Adipose tissue (tissue), 3 donors: ENCODE measurements around the gene TEC. TPM values are rescaled to one million over a fixed set of nuclear protein-coding genes. Genes with fewer than 3 reads are reported as not detected.

Experiments used
- H3K27ac ChIP-seq: one replicate; pipeline ENCODE4 v1.5.1; 2013; ENCODE audit warnings: low read depth, low read length
- WGBS, 3 donors: extraction: QIAGEN DNeasy Blood & Tissue Kit; methylation state at CpG; one replicate each; pipeline ENCODE4 v1.1.7; 2013; 5-methylcytosine and 5-hydroxymethylcytosine counted together
- polyA plus RNA-seq, 3 donors: library from polyadenylated mRNA; stranded (reverse); fragments of 200-250 nt; gene quantifications; one replicate each; pipeline ENCODE4 v1.2.3, GENCODE V29; 2013
- donor health status: healthy with polysubstance abuse.
- donor health status: Bipolar disorder and iron deficiency.
- donor health status: healthy.

The TEC gene
- polyA plus RNA-seq, 3 donors, result 0.62 to 1.5 (median 0.83) TPM

DNA sequence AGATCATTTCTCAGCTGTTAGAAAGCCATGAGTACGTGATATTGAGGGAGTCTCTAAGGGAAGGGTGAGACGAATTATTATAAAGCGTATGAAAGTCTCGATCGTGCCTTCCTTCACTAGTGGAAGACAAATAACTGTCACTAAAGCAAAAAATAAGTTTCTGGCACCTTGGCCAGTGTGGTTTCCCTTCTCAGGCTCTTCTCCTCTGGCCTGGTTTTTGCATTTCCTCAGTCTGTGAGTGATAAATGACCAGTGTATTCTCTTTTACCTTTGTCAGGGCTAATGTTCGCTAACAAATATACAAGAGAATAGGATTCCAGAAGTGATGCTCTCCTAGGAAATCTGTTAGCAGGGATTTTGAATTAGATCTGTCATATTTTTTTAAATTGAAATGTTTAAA, 155.2 kb downstream of the TEC start:
- 70 to 72% (median 70%) methylated on average over 6 of the region's 6 CpGs for WGBS, 3 donors

DNA sequence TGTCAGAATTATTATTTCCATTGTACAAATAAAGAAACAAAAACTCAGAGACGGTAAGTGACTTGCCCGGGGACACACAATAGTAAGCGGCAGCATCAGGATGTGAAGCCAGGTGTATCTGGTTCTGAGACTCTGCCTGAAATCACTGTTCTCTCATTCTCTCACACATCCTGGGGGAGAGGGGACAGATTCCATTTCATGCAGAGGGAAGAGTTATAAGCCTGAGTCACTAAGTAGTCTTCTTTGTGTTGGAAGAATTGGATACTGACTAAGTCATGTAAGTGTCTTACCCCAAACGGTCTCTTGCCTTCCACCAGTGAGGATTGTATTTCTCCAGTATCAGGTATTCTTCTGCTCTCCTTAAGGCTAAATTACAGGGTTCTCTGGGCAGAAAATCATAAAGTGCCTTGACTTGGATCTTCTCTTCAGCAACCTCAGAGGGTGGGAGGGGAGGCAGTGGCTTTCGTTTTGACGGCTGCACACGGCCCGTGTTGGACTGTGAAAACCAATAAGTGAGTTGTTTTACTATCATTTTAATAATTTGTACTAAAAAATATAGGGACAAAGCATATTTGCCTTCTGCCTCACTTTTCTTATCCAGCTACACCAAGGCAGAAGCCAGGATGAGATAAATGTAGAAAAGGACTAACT, 157.5 kb downstream of the TEC start:
- H3K27ac ChIP-seq, result no peak overlapping the region
- 70 to 82% (median 80%) methylated on average over 8 of the region's 8 CpGs for WGBS, 3 donors

More for the DNA sequence above, 155.2 kb downstream of the TEC start:
- H3K27ac ChIP-seq, result no peak overlapping the region

DNA sequence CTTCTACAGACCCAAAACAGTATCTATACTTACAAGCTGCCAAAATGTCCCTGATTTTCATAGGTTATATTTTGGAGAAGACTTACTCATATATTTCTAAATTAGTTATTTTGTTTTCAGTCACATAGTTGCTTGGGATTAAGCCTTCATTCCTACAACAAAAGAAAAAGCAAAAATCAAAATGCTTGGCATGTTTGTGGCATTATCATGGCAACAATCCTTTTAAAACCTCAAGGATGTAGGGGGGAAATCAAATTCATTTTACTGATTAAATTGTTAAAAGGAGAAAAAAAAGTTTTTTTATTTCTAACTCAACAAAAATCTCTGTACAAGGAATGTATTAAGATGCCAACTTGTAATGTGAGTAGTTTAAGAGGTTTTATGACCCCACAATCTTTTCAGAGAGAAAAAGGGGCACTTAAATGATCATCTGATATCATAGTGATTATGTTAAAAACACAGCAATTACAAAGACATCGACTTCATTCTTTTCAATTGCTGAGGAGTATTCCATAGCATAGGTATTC, 159.1 kb downstream of the TEC start:
- WGBS, 3 donors, result 78 to 87% (median 79%) methylated on average over 1 of the region's 1 CpG
- H3K27ac ChIP-seq, result no peak overlapping the region

DNA sequence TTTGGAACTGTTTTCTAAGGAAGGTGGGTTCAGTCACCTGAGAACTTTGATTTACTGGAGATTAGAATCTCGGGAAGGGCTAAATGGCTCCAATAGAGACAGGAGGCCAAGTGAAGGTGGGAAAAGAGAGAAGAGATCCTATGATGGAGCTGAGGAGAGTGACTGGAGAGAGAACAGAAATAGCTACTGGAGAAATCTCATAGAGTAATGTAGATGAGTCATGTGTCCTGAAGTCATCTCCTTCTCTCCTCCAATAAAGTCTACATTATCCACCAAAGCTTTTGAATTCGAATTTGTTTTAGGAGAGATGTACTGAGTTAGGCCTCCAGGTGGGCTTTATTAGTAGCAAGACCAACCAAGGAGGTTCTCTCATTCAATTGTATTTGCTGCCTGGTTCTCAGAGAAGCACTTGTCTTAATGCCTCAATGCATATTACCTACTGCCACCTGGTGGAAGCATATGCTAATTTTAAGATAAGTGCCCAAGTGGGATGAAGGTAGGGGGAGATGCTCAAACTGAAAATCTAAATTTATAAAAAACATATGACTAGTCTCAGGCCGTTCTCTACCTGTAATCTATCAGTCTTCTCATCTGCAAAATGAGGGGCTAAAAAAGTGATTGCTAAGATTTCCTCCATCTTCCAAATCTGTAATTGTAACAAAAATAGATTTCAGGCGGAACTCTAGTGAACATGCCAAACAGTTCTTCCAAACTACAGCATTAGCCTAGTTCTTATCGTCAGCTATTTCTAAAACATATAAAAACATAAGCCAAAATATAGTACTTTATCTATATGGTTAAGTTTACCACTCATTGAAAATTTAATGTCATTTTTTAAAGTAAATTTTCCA, 160.0 kb downstream of the TEC start:
- no peak overlapping the region for H3K27ac ChIP-seq
- WGBS, 3 donors, result 52 to 71% (median 70%) methylated on average over 5 of the region's 5 CpGs

DNA sequence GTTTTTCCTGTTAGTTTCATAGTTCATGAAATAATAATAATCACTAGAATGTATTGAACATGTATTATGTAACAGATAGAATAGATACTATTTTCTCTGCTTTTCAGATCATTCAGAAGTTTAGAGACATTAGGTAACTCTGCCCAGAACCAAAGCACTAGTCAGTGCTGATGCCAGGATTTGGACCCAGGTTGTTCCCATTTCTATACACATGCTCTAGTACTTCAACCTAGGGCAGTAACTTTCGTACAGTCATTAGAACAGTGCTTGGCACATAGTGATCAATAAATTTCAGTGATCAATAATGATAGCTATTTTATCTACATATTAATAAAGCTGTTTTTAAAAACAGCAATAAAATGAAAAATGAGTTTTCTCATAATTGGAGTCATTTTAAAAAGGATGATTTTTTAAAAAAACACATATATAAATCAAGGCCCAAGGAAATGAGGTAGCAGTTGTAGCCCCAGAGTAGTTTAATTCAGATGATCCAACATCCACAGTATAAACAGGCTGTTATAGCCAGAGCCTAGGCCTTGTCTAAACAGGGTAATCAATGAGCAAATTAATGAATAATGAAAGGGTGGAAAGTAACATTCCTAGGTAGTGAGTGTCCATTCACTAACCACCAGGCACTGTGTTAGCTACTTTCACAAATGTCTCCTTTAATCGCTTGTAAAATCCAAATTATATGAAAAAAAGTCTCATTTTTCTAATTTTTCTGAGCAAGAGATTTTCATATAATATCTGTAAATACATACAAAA, 161.1 kb downstream of the TEC start:
- no peak overlapping the region for H3K27ac ChIP-seq
- 80 to 95% (median 92%) methylated on average over 2 of the region's 2 CpGs for WGBS, 3 donors

DNA sequence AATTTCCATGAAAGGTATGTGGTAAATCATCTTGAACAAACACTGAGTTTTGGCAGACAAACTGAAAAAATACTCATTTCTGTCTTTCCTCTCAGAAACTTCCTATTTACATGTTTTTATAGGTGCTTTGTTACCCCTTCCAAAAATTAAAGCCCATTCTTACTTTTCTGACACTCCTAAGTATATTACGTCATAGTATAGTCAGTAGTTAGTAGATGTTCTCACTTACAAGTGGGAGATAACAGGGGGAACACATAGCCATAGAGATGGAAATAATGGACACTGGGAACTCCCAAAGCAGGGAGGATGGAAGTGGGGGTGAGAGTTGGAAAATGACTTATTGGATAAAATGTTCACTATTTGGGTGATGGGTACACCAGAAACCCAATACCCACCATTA, 164.4 kb downstream of the TEC start:
- H3K27ac ChIP-seq, result no peak overlapping the region
- 88 to 98% (median 96%) methylated on average over 1 of the region's 1 CpG for WGBS, 3 donors

DNA sequence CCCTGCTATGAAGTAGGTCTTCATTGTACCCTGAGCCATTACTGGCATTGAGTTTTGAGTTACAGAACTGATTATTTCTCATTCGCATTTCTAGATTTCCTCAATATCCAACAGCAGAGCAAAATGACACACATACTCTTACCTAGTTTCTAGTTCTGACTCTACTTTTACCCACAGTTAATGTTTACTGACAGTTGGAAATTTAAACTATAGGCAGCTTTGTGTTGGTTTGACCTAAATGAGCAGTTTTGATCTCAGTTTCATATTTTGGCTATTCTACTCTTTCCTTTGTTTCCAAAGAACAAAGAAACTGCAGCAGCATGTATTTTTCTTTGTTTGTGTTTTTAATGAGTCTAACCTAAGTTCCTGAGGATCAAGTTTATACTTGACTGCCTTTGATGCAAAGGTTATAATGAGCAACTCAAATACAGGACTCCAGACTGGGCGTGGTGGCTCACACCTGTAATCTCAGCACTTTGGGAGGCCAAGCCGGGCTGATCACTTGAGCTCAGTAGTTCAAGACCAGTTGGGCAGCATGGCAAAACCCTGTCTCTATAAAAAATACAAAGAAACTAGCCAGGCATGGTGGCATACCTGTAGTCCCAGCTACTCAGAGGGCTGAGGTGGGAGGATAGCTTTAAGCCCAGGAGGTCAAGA, 166.0 kb downstream of the TEC start:
- WGBS, 3 donors, result 86 to 96% (median 93%) methylated on average over 3 of the region's 3 CpGs
- no peak overlapping the region for H3K27ac ChIP-seq

DNA sequence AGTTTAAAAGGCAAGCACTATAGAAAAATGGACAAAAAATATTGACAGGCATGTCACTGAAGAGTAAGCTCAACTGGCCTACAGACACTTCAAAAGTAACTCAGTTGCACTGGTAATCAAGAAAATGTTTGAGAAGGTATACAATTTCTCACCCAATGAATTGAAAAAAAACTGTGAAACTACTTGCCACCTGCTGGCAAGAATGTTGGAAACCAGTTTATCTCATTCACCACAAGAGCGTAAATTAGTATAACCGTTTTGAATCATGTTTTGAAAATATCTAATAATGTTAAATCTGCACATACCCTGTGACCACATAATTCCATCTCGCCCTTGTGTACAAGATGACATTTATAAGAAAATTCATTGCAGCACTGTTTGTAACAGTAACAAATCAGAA, 167.3 kb downstream of the TEC start:
- WGBS, 3 donors, result 74 to 86% (median 79%) methylated on average over 3 of the region's 3 CpGs
- H3K27ac ChIP-seq, result no peak overlapping the region

DNA sequence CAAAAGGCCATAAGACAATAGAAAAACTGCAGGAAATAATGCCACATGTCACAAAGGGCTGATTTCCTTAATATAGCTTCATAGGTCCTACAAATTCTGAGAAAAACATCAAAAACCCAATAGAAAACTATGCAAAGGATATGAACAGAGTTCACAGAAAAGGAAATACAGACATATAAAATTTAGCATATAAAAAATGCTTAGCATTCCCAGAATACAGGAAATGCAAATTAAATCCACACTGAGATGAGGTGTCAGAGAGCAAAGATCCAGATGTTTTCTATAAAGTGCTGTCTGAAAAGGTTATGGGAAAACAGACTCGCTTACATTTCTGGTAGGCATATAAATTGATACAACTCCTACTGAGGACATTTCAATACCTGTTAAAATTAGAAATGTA, 169.4 kb downstream of the TEC start:
- no peak overlapping the region for H3K27ac ChIP-seq
- 58 to 92% (median 65%) methylated on average over 1 of the region's 1 CpG for WGBS, 3 donors

DNA sequence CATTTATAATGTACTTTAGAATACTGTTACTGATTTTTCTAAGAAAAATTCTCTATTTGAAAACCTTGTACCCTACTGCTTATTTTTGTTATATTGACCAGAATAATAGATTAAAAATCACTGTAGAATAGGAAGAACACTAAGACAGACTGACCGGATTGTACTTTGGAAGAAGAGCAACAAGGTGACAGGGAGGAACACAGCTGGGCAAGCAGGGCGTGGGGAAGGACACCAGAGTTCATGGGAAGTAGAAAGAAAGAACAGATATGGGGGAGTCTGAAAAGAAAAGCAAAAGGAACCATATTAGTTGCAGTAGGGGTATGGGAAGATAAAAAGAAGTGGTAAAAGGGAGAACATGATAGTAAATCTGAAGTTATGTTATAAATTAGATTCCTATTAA, 174.2 kb downstream of the TEC start:
- 72 to 76% (median 75%) methylated on average over 2 of the region's 2 CpGs for WGBS, 3 donors
- no peak overlapping the region for H3K27ac ChIP-seq

DNA sequence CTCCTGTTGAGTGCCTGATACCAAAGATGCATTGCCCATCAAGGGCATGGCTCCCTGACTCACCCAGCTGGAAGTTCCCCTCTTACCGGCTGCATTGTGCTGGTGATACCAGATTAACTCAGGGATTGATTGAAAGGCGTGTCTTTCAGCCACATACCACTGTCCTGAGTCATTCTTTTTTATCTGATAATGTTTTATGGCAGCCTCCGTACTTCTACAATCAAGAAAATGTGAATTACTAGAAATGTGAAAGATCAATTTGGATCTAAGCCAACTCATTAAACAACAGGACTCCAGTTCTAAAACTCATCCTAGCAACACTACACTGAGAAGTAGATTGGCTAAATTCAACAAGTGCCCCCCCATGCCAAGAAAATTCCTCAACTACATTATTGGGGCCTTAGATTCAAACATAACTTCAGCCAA, 175.6 kb downstream of the TEC start:
- no peak overlapping the region for H3K27ac ChIP-seq
- WGBS, 3 donors, result 47 to 70% (median 67%) methylated on average over 3 of the region's 3 CpGs

DNA sequence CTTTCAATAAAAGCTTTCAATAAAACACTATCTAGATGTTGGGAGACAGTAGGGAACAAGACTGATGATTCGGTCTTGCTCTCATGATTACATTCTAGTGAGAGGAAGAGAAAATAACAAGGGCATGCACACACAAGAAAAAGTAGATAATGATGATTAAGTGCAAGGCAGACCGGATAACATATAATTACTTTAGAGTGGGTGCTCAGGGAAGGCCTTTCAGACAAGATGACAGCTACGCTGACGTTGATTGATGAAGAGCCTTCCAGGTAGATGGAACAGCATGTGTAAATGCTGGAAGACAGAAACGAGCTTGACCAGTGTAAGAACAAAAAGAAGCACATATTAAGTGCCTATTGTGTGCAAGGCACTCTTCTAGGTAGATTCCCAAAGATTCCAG, 179.0 kb downstream of the TEC start:
- H3K27ac ChIP-seq, result no peak overlapping the region
- WGBS, 3 donors, result 71 to 77% (median 76%) methylated on average over 5 of the region's 5 CpGs

DNA sequence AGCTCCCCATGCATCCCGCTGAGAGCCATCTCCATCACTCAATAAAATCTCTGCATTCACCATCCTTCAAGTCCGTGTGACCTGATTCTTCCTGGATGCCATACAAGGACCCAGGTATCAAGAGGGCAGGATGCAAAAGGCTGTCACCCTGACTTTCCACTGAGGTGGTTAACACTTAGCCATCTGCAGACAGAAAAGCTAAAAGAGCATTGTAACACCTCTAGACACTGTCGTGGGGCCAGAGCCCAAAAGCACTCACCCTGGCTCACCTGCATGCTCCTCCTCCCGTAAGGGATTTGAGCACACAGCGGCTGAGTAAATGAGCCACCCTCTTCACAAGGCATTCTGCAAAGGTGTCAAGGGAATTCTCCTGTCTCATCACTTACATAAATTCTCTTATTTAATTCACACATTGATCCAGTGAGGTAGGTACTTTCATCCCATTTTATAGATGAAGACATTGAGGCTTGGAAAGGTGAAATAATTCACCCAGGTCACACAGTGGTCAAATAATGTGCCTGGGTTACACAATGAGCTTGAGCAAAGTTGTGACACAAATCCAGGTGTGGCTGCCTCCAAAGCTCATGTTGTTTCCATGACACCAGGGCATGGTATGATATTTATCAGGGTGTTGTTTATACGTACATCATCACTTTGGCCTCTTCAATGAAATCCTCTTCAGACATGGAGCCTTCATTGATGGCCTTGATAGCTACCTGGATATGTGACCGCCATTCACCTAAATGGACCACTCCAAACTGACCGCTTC, 183.6 kb downstream of the TEC start:
- WGBS, 3 donors, result 66 to 68% (median 68%) methylated on average over 8 of the region's 8 CpGs
- H3K27ac ChIP-seq, result no peak overlapping the region

Other genes starting within 250 kb of the TEC start
- gene TXK, start 135.6 kb downstream of the TEC start, polyA plus RNA-seq, result under 1 TPM in 2 of 3 donors, not detected in 1; 0.45 to 0.87 TPM
- gene SLAIN2, start 71.7 kb upstream of the TEC start, polyA plus RNA-seq, result 10 to 100 TPM; 12.3 to 45.2 (median 30.4) TPM
- gene SLC10A4, start 213.5 kb upstream of the TEC start, polyA plus RNA-seq, result under 1 TPM in 2 of 3 donors, not detected in 1; 0.03 to 0.12 TPM
- not detected for gene ZAR1, start 220.4 kb upstream of the TEC start, polyA plus RNA-seq